Kasumi-1 (cell line): ENCODE results near the gene PRKACA.
"Not testable (repeated sequence)": the region's sequence is repeated elsewhere in the genome, so short reads cannot be mapped to it uniquely, and the experiment has no call there.

ENCODE experiments used
- DNase-seq, 2 experiments: peaks; one replicate each; lab custom pipeline; 2025; lab: John Stamatoyannopoulos, UW

Gene PRKACA

DNA sequence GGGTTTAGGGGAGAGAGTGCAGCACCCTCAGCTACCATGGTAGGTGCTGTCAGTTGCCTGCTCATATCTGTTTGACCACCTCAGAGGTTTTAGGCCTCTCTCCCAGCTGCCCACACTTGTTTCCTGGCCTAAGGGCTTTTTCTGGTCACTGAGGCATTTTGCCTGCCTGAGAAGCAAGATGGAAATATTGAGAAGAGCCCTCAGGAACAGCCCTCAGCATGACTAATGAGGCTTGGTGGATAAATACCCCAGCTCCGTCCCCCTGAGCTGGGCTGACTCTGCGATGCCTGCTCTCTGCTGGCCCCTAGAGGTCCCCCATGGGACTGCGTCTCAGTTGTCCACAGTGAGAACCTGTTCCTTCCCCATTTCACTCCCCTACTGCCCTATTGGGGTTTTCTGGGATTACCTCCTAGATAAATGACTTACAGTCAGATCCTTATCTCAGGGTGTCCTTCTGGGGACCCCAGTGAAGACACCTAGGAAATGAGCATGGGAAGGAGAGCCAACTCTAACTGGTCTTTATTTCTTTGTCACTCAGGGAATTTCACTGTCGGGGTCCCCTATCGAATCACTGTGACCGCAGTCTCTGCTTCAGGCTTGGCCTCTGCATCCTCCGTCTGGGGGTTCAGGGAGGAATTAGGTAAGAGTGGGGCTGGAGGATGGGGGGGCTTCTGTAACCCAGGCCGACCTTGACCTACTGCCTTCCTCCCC lies 69.0 kb downstream of the PRKACA start:
- DNase-seq: peak; percentile 57 to 78

DNA sequence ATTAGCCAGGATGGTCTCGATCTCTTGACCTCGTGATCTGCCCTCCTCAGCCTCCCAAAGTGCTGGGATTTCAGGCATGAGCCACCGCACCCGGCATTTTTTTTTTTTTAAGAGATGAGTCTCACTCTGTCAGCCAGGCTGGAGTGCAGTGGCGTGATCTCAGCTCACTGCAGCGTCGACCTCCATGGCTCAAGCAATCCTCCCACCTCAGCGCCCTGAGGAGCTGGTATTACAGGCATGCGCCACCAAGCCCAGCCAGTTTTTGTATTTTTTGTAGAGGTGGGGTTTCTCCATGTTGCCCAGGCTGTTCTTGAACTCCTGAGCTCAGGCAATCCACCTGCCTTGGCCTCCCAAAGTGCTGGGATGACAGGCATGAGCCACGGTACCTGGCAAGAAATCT lies 69.7 kb downstream of the PRKACA start:
- not testable (repeated sequence) for DNase-seq

DNA sequence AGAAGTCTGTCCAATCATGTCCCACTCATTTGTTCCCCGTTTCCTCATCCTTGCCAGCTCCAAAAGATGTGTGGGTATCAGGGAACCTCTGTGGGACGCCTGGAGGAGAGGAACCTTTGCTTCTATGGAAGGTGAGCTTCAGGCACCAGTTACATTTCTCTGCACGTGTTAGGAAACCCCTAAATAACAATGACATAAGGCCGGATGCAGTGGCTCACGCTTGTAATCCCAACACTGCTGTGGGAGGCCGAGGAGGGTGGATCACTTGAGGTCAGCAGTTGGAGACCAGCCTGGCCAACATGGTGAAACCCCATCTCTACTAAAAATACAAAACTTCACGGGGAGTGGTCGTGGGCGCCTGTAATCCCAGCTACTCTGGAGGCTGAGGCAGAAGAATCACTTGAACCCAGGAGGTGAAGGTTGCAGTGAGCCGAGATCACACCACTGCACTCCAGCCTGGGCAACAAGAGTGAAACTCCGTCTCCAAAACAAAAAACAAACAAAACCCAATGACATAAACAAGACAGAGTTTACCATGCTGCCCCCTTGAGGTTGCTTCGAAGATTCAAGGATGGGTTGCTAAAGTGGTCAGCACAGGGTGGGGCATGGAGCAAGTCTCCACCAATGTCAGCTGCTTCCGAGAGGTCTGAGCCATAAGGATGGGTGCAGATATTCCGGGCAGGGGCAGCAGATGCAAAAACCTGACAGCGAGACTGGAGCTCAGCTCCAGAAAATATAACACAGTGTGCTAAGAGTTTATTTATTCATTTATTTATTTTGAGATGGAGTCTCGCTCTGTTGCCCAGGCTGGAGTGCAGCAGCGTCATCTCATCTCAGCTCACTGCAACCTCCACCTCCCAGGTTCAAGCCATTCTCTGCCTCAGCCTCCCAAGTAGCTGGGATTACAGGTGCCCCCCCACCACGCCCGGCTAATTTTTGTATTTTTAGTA lies 74.6 kb downstream of the PRKACA start:
- DNase-seq: peak; percentile 47 to 56
